ENCODE measurements around the gene TM7SF3.
"Not testable (repeated sequence)": the region's sequence is repeated elsewhere in the genome, so short reads cannot be mapped to it uniquely, and the experiment has no call there.

TM7SF3 gene

GRCh38 chr12:26976687-26977086 lies 37.5 kb downstream of the TM7SF3 start:
- DNase-seq, result no peak

- DNase-seq, result peak in 2 of 4 experiments; percentile 8 to 17
These were observed 42.2 kb downstream of the TM7SF3 start for GRCh38 chr12:26971963-26972362.

- DNase-seq, result no peak
These were observed 44.0 kb downstream of the TM7SF3 start for GRCh38 chr12:26970136-26970535.

GRCh38 chr12:26966842-26967241 lies 47.3 kb downstream of the TM7SF3 start:
- no peak for DNase-seq

- no peak for DNase-seq
These were observed 50.8 kb downstream of the TM7SF3 start for GRCh38 chr12:26963413-26963812.

- DNase-seq, result no peak
These were observed 52.4 kb downstream of the TM7SF3 start for GRCh38 chr12:26961803-26962202.

GRCh38 chr12:26961391-26961790 lies 52.8 kb downstream of the TM7SF3 start:
- not testable (repeated sequence) for DNase-seq

- DNase-seq, result no peak
These were observed 60.2 kb downstream of the TM7SF3 start for GRCh38 chr12:26954027-26954426.

GRCh38 chr12:26953447-26953846 lies 60.7 kb downstream of the TM7SF3 start:
- no peak for DNase-seq

GRCh38 chr12:26948309-26948708 lies 65.9 kb downstream of the TM7SF3 start:
- no peak for DNase-seq

- DNase-seq, result no peak
These were observed 73.0 kb downstream of the TM7SF3 start for GRCh38 chr12:26941215-26941594.

GRCh38 chr12:26940516-26941214 lies 73.5 kb downstream of the TM7SF3 start:
- DNase-seq, result no peak

GRCh38 chr12:26939953-26940352 lies 74.2 kb downstream of the TM7SF3 start:
- no peak for DNase-seq

- DNase-seq, result no peak
These were observed 74.9 kb downstream of the TM7SF3 start for GRCh38 chr12:26939192-26939832.

GRCh38 chr12:26938701-26939062 lies 75.5 kb downstream of the TM7SF3 start:
- peak in 1 of 4 experiments; percentile 4 for DNase-seq

- peak; percentile 88 to 95 (median 92) for DNase-seq
These were observed 76.1 kb downstream of the TM7SF3 start, which contains the start of the genes FGFR1OP2 and INTS13 for GRCh38 chr12:26937863-26938700. Gene FGFR1OP2 (plus strand): TSS chr12:26938470. CDS start chr12:26954159, 15,689 bp downstream. Gene INTS13 (minus strand): TSS chr12:26937981. CDS start chr12:26936803, 1,178 bp downstream.

- DNase-seq, result no peak
These were observed 76.7 kb downstream of the TM7SF3 start for GRCh38 chr12:26937443-26937862.

- DNase-seq, result no peak
These were observed 77.4 kb downstream of the TM7SF3 start for GRCh38 chr12:26936559-26937442.

GRCh38 chr12:26935636-26936378 lies 78.4 kb downstream of the TM7SF3 start:
- DNase-seq, result no peak

GRCh38 chr12:26929590-26929989 lies 84.6 kb downstream of the TM7SF3 start:
- no peak for DNase-seq

GRCh38 chr12:26928661-26929060 lies 85.5 kb downstream of the TM7SF3 start:
- no peak for DNase-seq

Data from activated CD4-positive, CD25-positive, alpha-beta regulatory T cell (primary cell).